ENCODE results near the gene LRRC37A2.
"Not testable (repeated sequence)": the region's sequence is repeated elsewhere in the genome, so short reads cannot be mapped to it uniquely, and the experiment has no call there.

The LRRC37A2 gene

GRCh38 chr17:46512168-46512567, at the start of gene LRRC37A2:
LRRC37A2 (plus strand) TSS chr17:46512468; CDS start chr17:46512713, 245 bp downstream.
- TF ChIP-seq GATA2, GATA3 (IDR thresholded peaks at IDR 0.05; ENCODE audit: low read depth, low read length): not testable (repeated sequence)

GRCh38 chr17:46579083-46580075, 67.1 kb downstream of the LRRC37A2 start, which contains the start of gene ARL17A:
ARL17A (minus strand) TSS chr17:46579691; CDS start chr17:46576322, 3,369 bp downstream.
- TF ChIP-seq GATA3, GATA2 (IDR thresholded peaks at IDR 0.05; ENCODE audit: low read depth, low read length): not testable (repeated sequence)

- not testable (repeated sequence) for TF ChIP-seq GATA3, GATA2 (IDR thresholded peaks at IDR 0.05; ENCODE audit: low read depth, low read length)
These were observed 78.2 kb downstream of the LRRC37A2 start, which contains the start of gene NSF for GRCh38 chr17:46590157-46591146. NSF (plus strand) TSS chr17:46590669; CDS start chr17:46590776, 107 bp downstream.

Measured in SH-SY5Y (cell line).